Breast epithelium (tissue), 4 donors: Measurements from ENCODE around the gene ATG9B. TPM values are rescaled to one million over a fixed set of nuclear protein-coding genes. Genes with fewer than 3 reads are reported as not detected.
"Not testable (repeated sequence)": the region's sequence is repeated elsewhere in the genome, so short reads cannot be mapped to it uniquely, and the experiment has no call there.

Experiments
- DNase-seq, 2 donors: peaks; one replicate each; pipeline ENCODE4 v3.0.0-alpha.2; 2019; ENCODE audit warnings: low spot score in 2 of 2
- H3K27ac ChIP-seq, 2 donors: fragments of 200-600 bp; sonication (generic) in 1 of 2; one replicate each; pipeline ENCODE4 v1.5.1; 2016 to 2019; ENCODE audit warnings: mild to moderate bottlenecking in 1 of 2
- H3K27me3 ChIP-seq, 2 donors: fragments of 200-600 bp; sonication (generic) in 1 of 2; one replicate each; pipeline versions ENCODE4 v1.5.1 to v1.6.0; 2017 to 2019; ENCODE audit warnings: control low read depth in 1 of 2, mild to moderate bottlenecking in 1 of 2
- H3K36me3 ChIP-seq: fragments of 200-600 bp; one replicate; pipeline ENCODE4 v1.5.1; 2019
- H3K4me1 ChIP-seq, 2 donors: fragments of 200-600 bp; sonication (generic); one replicate each; pipeline ENCODE4 v1.5.1; 2016 to 2019; ENCODE audit warnings: control low read depth in 1 of 2
- H3K4me3 ChIP-seq, 3 donors: fragments of 200-600 bp; sonication (generic); 1 replicate in 2 of 3; 2 replicates in 1 of 3; pipeline ENCODE4 v1.5.1; 2016 to 2019; ENCODE audit warnings: mild to moderate bottlenecking in 3 of 3, moderate library complexity in 2 of 3
- H3K9me3 ChIP-seq, 2 donors: fragments of 200-600 bp; sonication (generic) in 1 of 2; one replicate each; pipeline ENCODE4 v1.5.1; 2016 to 2019; ENCODE audit warnings: control low read depth in 1 of 2
- POLR2A ChIP-seq: fragments of 450-650 bp; IDR thresholded peaks from one replicate; pipeline ENCODE4 v1.6.1; 2016; ENCODE audit warnings: antibody characterized with exemption, mild to moderate bottlenecking, moderate library complexity
- POLR2AphosphoS5 ChIP-seq, 3 donors: sonication (generic); formaldehyde crosslinking; IDR thresholded peaks; one replicate each; pipeline ENCODE4 v1.6.1; 2017; ENCODE audit warnings: antibody characterized with exemption in 3 of 3
- intact Hi-C: fragments of 100-400 bp; cut with DNase I; formaldehyde crosslinking; loops from one replicate; pipeline ENCODE4 v1.15.1; 2023; ENCODE audit warnings: low total_unique reads
- total RNA-seq, 3 donors: library from RNA; depleted of rRNA; stranded (reverse); fragments of >200 nt; gene quantifications; one replicate each; pipeline ENCODE4 v1.1.0, GENCODE V29; 2016
- TF ChIP-seq, protein P1 (sequence below), 3 donors: fragments of 450-650 bp; IDR thresholded peaks; one replicate each; pipeline ENCODE4 v1.5.1; 2016 to 2017; ENCODE audit warnings: antibody characterized with exemption in 3 of 3, mild to moderate bottlenecking in 3 of 3, moderate library complexity in 3 of 3

ATG9B gene
- total RNA-seq, 3 donors from 2014 or later: 0.44 to 2.0 TPM; not detected in 1

DNA sequence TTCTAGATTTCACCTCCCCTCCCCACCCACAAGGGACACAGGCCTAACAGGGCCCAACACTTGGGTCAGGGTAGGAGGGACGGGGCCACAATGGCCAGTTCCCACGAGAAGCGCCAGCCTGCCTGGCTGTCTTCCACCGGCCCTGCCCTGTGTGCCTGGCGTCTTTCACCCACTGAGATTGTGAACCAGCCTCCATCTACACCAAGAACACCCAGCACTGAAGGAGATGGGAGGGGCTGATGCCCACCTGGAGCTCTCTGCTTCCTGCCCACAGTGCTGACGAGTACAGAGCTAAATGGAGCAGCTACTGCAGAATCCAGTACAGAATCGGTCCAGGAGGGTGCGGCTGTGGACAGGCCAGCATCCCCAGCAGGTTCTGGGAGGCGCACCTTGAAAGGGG lies 21.7 kb upstream of the ATG9B start:
- DNase-seq: no peak
- intact Hi-C loops: loop anchor here (1.0 kb wide), 1 partner anchor 51 kb away; no protein-coding TSS in a partner anchor
- Histone ChIP-seq H3K9me3 (no peaks in the 10 kb centered on the region), H3K27me3 (no peaks in the 10 kb centered on the region), H3K4me1 (peaks cover 0 to 8% of the 10 kb centered on the region in 2 donors), H3K36me3 (no peaks in the 10 kb centered on the region), H3K27ac (no peak overlapping the region), H3K4me3 (no peak overlapping the region)
- TF ChIP-seq, protein P1, sequence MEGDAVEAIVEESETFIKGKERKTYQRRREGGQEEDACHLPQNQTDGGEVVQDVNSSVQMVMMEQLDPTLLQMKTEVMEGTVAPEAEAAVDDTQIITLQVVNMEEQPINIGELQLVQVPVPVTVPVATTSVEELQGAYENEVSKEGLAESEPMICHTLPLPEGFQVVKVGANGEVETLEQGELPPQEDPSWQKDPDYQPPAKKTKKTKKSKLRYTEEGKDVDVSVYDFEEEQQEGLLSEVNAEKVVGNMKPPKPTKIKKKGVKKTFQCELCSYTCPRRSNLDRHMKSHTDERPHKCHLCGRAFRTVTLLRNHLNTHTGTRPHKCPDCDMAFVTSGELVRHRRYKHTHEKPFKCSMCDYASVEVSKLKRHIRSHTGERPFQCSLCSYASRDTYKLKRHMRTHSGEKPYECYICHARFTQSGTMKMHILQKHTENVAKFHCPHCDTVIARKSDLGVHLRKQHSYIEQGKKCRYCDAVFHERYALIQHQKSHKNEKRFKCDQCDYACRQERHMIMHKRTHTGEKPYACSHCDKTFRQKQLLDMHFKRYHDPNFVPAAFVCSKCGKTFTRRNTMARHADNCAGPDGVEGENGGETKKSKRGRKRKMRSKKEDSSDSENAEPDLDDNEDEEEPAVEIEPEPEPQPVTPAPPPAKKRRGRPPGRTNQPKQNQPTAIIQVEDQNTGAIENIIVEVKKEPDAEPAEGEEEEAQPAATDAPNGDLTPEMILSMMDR (IDR thresholded peaks at IDR 0.05): no peak
- TF ChIP-seq POLR2AphosphoS5 (IDR thresholded peaks at IDR 0.05) (no peak), POLR2A (no peak)

DNA sequence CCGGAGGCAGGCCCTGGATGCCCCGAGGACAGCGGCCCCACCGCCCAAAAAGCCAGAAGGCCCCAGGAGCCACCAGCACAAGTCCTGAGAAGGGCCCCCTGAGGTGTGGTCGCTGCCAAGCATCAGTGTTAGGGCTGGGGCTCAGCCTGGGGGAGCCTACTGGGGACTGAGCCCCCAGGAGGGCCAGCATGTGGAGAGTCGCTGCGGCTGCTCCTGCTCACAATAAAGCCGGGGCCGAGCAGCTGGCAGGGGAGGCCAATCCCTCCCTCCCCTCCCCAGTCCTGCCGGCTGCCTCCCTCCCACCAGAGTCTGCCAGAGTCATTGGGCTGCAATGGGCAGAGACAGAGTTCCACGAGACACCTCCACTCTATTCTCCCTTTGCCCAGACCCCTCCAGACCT lies 21.0 kb upstream of the ATG9B start:
- Histone ChIP-seq H3K27ac (no peak overlapping the region), H3K4me1 (peaks cover 0 to 6% of the 10 kb centered on the region in 2 donors), H3K9me3 (no peaks in the 10 kb centered on the region), H3K36me3 (no peaks in the 10 kb centered on the region), H3K27me3 (no peaks in the 10 kb centered on the region), H3K4me3 (no peak overlapping the region)
- DNase-seq: no peak
- TF ChIP-seq, protein P1 (IDR thresholded peaks at IDR 0.05): no peak
- no peak for TF ChIP-seq POLR2AphosphoS5 (IDR thresholded peaks at IDR 0.05)
- TF ChIP-seq POLR2A: no peak
- intact Hi-C loops: loop anchor here (1.0 kb wide), 1 partner anchor 50 kb away; no protein-coding TSS in a partner anchor

DNA sequence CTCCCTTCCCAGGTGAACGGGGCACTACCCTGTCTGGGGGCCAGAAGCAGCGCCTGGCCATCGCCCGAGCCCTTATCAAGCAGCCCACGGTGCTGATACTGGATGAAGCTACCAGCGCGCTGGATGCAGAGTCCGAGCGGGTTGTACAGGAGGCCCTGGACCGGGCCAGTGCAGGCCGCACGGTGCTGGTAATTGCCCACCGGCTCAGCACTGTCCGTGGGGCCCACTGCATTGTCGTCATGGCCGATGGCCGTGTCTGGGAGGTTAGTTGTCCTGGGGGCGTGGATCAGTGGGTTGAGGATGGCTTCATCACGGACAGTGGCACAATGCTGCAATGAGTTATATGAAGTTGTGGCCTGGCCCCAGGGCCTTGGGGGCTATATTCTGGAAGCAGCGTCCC lies 19.7 kb upstream of the ATG9B start:
- intact Hi-C loops: no loop called here
- DNase-seq: no peak
- Histone ChIP-seq H3K4me1 (peaks cover 0 to 6% of the 10 kb centered on the region in 2 donors), H3K27me3 (no peaks in the 10 kb centered on the region), H3K9me3 (no peaks in the 10 kb centered on the region), H3K27ac (no peak overlapping the region), H3K4me3 (no peak overlapping the region), H3K36me3 (no peaks in the 10 kb centered on the region)
- no peak for TF ChIP-seq POLR2A
- TF ChIP-seq, protein P1 (IDR thresholded peaks at IDR 0.05): no peak
- no peak for TF ChIP-seq POLR2AphosphoS5 (IDR thresholded peaks at IDR 0.05)

DNA sequence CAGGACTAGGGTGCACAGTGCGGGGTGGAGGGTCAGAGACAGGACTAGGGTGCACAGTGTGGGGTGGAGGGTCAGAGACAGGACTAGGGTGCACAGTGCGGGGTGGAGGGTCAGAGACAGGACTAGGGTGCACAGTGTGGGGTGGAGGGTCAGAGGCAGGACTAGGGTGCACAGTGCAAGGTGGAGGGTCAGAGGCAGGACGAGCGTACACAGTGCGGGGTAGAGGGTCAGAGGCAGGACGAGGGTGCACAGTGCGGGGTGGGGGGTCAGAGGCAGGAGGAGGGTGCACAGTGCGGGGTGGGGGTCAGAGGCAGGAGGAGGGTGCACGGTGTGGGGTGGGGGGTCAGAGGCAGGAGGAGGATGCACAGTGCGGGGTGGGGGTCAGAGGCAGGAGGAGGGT lies 19.2 kb upstream of the ATG9B start:
- H3K36me3 ChIP-seq, H3K4me1 ChIP-seq, intact Hi-C loops, H3K9me3 ChIP-seq, H3K27ac ChIP-seq, DNase-seq, H3K27me3 ChIP-seq, H3K4me3 ChIP-seq: not testable (repeated sequence)

DNA sequence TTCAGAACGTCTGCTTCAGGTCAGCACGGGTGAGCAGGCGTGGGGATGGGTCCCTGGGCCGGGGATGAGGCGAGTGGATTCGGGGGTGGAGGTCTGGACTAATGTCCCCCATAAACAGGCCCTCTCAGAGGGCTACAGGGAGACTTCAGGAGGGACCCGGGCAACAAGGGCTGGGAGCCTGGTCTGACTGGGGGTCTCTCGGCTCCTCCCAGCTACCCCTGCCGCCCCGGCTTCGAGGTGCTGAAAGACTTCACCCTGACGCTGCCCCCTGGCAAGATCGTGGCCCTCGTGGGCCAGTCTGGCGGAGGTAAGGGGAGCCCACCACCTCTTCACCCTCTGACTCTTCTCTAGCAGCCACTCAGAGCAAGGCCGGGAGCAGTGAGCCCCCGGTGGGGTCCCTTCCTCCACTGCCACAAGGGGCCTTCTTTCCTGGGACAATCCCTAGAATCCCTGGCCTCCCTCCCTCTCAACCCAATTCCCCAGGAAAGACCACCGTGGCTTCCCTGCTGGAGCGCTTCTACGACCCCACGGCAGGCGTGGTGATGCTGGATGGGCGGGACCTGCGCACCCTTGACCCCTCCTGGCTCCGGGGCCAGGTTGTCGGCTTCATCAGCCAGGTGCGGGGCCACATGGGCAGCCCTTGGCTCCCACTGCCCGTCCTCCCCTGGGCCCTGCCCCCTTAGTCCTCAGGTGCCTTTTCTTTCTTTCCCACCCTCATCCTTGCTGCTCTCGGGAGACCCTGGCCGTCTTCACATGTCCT lies 16.5 kb upstream of the ATG9B start:
- H3K9me3 ChIP-seq: no peaks in the 10 kb centered on the region
- intact Hi-C loops: no loop called here
- no peak for DNase-seq
- no peaks in the 10 kb centered on the region for H3K27me3 ChIP-seq
- H3K4me3 ChIP-seq: no peak overlapping the region
- H3K4me1 ChIP-seq: no peaks in the 10 kb centered on the region
- TF ChIP-seq POLR2A (no peak), POLR2AphosphoS5 (IDR thresholded peaks at IDR 0.05) (no peak)
- TF ChIP-seq, protein P1 (IDR thresholded peaks at IDR 0.05): no peak
- no peak overlapping the region for H3K27ac ChIP-seq
- H3K36me3 ChIP-seq: peaks cover 7% of the 10 kb centered on the region
